Tibial artery (tissue), 4 donors: ENCODE measurements around the gene BCKDHA.
"Not testable (repeated sequence)": the region's sequence is repeated elsewhere in the genome, so short reads cannot be mapped to it uniquely, and the experiment has no call there.

ENCODE experiments used
- DNase-seq, 2 donors: peaks; one replicate each; pipeline ENCODE4 v3.0.0-alpha.2; 2019
- H3K27ac ChIP-seq, 2 donors: fragments of 200-600 bp; sonication (generic) in 1 of 2; 1 replicate in 1 of 2; 2 replicates in 1 of 2; pipeline ENCODE4 v1.5.1; 2018 to 2019; ENCODE audit warnings: mild to moderate bottlenecking in 1 of 2
- H3K27me3 ChIP-seq, 2 donors: fragments of 200-600 bp; sonication (generic) in 1 of 2; one replicate each; pipeline versions ENCODE4 v1.5.1 to v1.6.0; 2016 to 2019
- H3K36me3 ChIP-seq, 3 donors: fragments of 200-600 bp; sonication (generic) in 2 of 3; one replicate each; pipeline ENCODE4 v1.5.1; 2016 to 2019; ENCODE audit warnings: mild to moderate bottlenecking in 2 of 3
- H3K4me1 ChIP-seq, 4 donors: fragments of 200-600 bp; sonication (generic) in 2 of 4; 1 replicate in 3 of 4; 2 replicates in 1 of 4; pipeline ENCODE4 v1.5.1; 2016 to 2019
- H3K4me3 ChIP-seq, 2 donors: fragments of 200-600 bp; sonication (generic) in 1 of 2; 1 replicate in 1 of 2; 2 replicates in 1 of 2; pipeline ENCODE4 v1.5.1; 2018 to 2019; ENCODE audit warnings: mild to moderate bottlenecking in 2 of 2
- H3K9me3 ChIP-seq, 3 donors: fragments of 200-600 bp; sonication (generic) in 1 of 3; one replicate each; pipeline ENCODE4 v1.5.1; 2016 to 2019
- CTCF ChIP-seq, 2 experiments: fragments of 200-600 bp in 1 of 2; fragments of 450-650 bp in 1 of 2; IDR thresholded peaks; one replicate each; pipeline ENCODE4 v1.5.1; 2017 to 2019; ENCODE audit warnings: antibody characterized with exemption in 2 of 2, mild to moderate bottlenecking in 1 of 2, moderate library complexity in 1 of 2
- intact Hi-C: fragments of 100-400 bp; cut with DNase I; formaldehyde crosslinking; loops from one replicate; pipeline ENCODE4 v1.15.0; 2023; ENCODE audit warnings: low total_unique reads

The BCKDHA gene

GRCh38 chr19:41402010-41402409 is 4.4 kb downstream of the BCKDHA start:
- Histone ChIP-seq H3K4me3 (no peak overlapping the region), H3K9me3 (no peaks in the 10 kb centered on the region), H3K36me3 (peaks cover 0 to 26% (median 17%) of the 10 kb centered on the region in 3 donors), H3K4me1 (peaks cover 0 to 20% (median 8%) of the 10 kb centered on the region in 4 donors), H3K27ac (no peak overlapping the region), H3K27me3 (no peaks in the 10 kb centered on the region)
- no peak for DNase-seq
- no peak for TF ChIP-seq CTCF (IDR thresholded peaks at IDR 0.05)
- intact Hi-C loops = no loop called here

GRCh38 chr19:41403181-41403970 is 5.8 kb downstream of the BCKDHA start:
- Histone ChIP-seq H3K36me3 (peaks cover 0 to 33% (median 17%) of the 10 kb centered on the region in 3 donors), H3K4me3 (no peak overlapping the region), H3K27ac (no peak overlapping the region), H3K9me3 (no peaks in the 10 kb centered on the region), H3K4me1 (peaks cover 0 to 18% (median 8%) of the 10 kb centered on the region in 4 donors), H3K27me3 (no peaks in the 10 kb centered on the region)
- intact Hi-C loops = no loop called here
- TF ChIP-seq CTCF (IDR thresholded peaks at IDR 0.05) = no peak
- no peak for DNase-seq

GRCh38 chr19:41405776-41406175 is 8.2 kb downstream of the BCKDHA start:
- H3K4me1 ChIP-seq = peaks cover 0 to 17% (median 8%) of the 10 kb centered on the region in 4 donors
- peaks cover 2 to 38% (median 20%) of the 10 kb centered on the region in 3 donors for H3K36me3 ChIP-seq
- no peak for DNase-seq
- H3K27me3 ChIP-seq = no peaks in the 10 kb centered on the region
- TF ChIP-seq CTCF (IDR thresholded peaks at IDR 0.05) = no peak
- intact Hi-C loops = no loop called here
- no peak overlapping the region for H3K4me3 ChIP-seq
- no peaks in the 10 kb centered on the region for H3K9me3 ChIP-seq
- no peak overlapping the region for H3K27ac ChIP-seq

- no peaks in the 10 kb centered on the region for H3K27me3 ChIP-seq
- peaks cover 0 to 25% (median 8%) of the 10 kb centered on the region in 4 donors for H3K4me1 ChIP-seq
- peak in 1 of 2 donors; percentile 35 for DNase-seq
- peaks cover 8 to 45% (median 26%) of the 10 kb centered on the region in 3 donors for H3K36me3 ChIP-seq
- no peaks in the 10 kb centered on the region for H3K9me3 ChIP-seq
- H3K4me3 ChIP-seq = no peak overlapping the region
- intact Hi-C loops = no loop called here
- no peak for TF ChIP-seq CTCF (IDR thresholded peaks at IDR 0.05)
- H3K27ac ChIP-seq = no peak overlapping the region
Observed at GRCh38 chr19:41407271-41407670, 9.7 kb downstream of the BCKDHA start.

GRCh38 chr19:41408256-41408655 is 10.6 kb downstream of the BCKDHA start:
- Histone ChIP-seq H3K9me3 (no peaks in the 10 kb centered on the region), H3K4me3 (no peak overlapping the region), H3K36me3 (peaks cover 16 to 50% (median 29%) of the 10 kb centered on the region in 3 donors), H3K4me1 (peaks cover 0 to 25% (median 8%) of the 10 kb centered on the region in 4 donors), H3K27me3 (no peaks in the 10 kb centered on the region), H3K27ac (no peak overlapping the region)
- TF ChIP-seq CTCF (IDR thresholded peaks at IDR 0.05) = no peak
- intact Hi-C loops = no loop called here
- no peak for DNase-seq

- H3K27ac ChIP-seq, intact Hi-C loops, H3K9me3 ChIP-seq, DNase-seq, H3K27me3 ChIP-seq, H3K4me3 ChIP-seq: not testable (repeated sequence)
- H3K4me1 ChIP-seq = peaks cover 0 to 25% (median 8%) of the 10 kb centered on the region in 4 donors
- H3K36me3 ChIP-seq = peaks cover 22 to 51% (median 31%) of the 10 kb centered on the region in 3 donors
Observed at GRCh38 chr19:41408846-41409245, 11.2 kb downstream of the BCKDHA start.
